DMS53 treated with DMSO at 0.1 percent for 48 hours (cell line): ENCODE measurements around the gene OAT.
"Not testable (repeated sequence)": the region's sequence is repeated elsewhere in the genome, so short reads cannot be mapped to it uniquely, and the experiment has no call there.

Experiments
- DNase-seq: peaks from one replicate; lab custom pipeline; 2025; ENCODE audit not compliant: unreplicated experiment; lab: John Stamatoyannopoulos, UW

Gene OAT

GRCh38 chr10:124380256-124380995 is 38.3 kb downstream of the OAT start:
- no peak for DNase-seq

GRCh38 chr10:124379609-124380193 is 39.0 kb downstream of the OAT start:
- DNase-seq: no peak

GRCh38 chr10:124378881-124379471 is 39.7 kb downstream of the OAT start:
- DNase-seq: no peak

GRCh38 chr10:124378271-124378670 is 40.5 kb downstream of the OAT start:
- DNase-seq: no peak

- DNase-seq: no peak
Measured at GRCh38 chr10:124377101-124377500, 41.6 kb downstream of the OAT start.

GRCh38 chr10:124376411-124376810 is 42.3 kb downstream of the OAT start:
- no peak for DNase-seq

GRCh38 chr10:124375691-124376090 is 43.0 kb downstream of the OAT start:
- DNase-seq: no peak

GRCh38 chr10:124375353-124375614 is 43.4 kb downstream of the OAT start:
- DNase-seq: no peak

GRCh38 chr10:124374535-124375352 is 44.0 kb downstream of the OAT start:
- no peak for DNase-seq

- DNase-seq: no peak
Measured at GRCh38 chr10:124372899-124373298, 45.8 kb downstream of the OAT start.

- DNase-seq: no peak
Measured at GRCh38 chr10:124370426-124370825, 48.3 kb downstream of the OAT start.

- no peak for DNase-seq
Measured at GRCh38 chr10:124369986-124370385, 48.7 kb downstream of the OAT start.

GRCh38 chr10:124369533-124369932 is 49.2 kb downstream of the OAT start:
- not testable (repeated sequence) for DNase-seq

GRCh38 chr10:124369066-124369465 is 49.7 kb downstream of the OAT start:
- no peak for DNase-seq

GRCh38 chr10:124367936-124368335 is 50.8 kb downstream of the OAT start:
- no peak for DNase-seq

- no peak for DNase-seq
Measured at GRCh38 chr10:124367414-124367813, 51.3 kb downstream of the OAT start.

GRCh38 chr10:124366825-124367224 is 51.9 kb downstream of the OAT start:
- DNase-seq: no peak

GRCh38 chr10:124366343-124366742 is 52.4 kb downstream of the OAT start:
- no peak for DNase-seq

- DNase-seq: peak; percentile 55
Measured at GRCh38 chr10:124364674-124365073, 54.0 kb downstream of the OAT start.

GRCh38 chr10:124362568-124362967 is 56.2 kb downstream of the OAT start:
- DNase-seq: no peak

- no peak for DNase-seq
Measured at GRCh38 chr10:124359336-124359832, 59.3 kb downstream of the OAT start.

- no peak for DNase-seq
Measured at GRCh38 chr10:124357561-124357885, 61.2 kb downstream of the OAT start.
